Activated CD4-positive, alpha-beta T cell treated with anti-CD3 and anti-CD28 coated beads, Interleukin-2, amount 50 U/mL, for 1 hour (primary cell): ENCODE measurements around the gene GPR158.

Experiments
- DNase-seq: peaks from one replicate; pipeline ENCODE4 v3.0.0-alpha.2; 2020

The GPR158 gene

DNA sequence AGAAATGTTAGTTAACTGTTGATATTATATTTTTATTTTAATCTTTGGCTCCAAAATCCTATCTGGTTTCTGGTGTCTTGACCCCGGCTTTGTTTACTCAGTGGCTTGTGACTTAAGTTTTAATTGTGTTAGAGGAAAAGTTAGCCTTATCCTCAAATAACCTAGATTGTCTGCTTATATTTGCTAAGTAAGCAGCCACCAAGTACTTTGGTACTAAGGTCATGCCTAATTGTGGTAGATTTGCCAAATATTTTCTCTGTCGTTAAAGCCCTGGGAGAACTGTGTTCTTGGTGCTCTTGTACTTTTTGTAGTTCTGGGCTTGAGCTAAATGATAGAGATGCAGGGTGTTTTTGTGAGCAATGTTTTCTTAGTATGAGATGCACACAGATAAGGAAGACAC, 34.8 kb downstream of the GPR158 start:
- DNase-seq: no peak

DNA sequence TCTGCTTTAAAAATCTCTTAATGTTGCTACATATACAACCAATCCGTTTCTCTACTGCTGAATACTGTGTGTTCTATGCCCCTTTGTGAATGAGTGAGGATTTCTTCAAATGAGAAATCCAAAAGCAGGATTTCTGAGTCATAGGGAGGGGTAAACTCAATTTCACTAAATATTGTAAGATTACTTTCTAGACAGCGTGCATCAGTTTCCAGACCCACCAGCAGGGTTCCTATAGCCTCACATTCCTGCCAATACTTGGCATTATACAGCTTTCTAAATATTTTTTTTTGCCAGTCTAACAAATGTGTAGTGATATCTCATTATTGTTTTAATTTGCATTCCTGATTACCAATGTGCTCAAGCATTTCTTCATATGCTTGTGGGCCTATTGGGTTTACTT, 35.5 kb downstream of the GPR158 start:
- DNase-seq: no peak

DNA sequence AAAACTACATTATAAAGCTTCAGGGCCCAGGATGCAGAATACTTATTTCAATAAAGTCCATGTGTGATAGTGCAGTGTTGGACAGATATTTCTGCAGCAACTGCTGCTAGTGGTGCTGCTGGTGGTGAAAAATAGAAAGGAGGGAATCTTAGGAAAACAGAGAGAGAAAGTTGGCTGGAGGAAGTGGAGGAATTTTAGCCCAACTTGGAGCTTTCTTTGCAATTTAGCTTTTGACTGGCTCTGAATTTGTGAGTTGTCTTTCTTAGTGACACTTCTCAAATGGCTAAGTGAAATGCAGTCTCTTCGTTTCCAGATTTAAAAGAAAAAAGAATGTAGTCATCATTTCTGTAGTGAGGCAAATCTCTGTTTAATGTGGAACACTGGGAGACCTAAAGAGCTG, 45.4 kb downstream of the GPR158 start:
- no peak for DNase-seq

DNA sequence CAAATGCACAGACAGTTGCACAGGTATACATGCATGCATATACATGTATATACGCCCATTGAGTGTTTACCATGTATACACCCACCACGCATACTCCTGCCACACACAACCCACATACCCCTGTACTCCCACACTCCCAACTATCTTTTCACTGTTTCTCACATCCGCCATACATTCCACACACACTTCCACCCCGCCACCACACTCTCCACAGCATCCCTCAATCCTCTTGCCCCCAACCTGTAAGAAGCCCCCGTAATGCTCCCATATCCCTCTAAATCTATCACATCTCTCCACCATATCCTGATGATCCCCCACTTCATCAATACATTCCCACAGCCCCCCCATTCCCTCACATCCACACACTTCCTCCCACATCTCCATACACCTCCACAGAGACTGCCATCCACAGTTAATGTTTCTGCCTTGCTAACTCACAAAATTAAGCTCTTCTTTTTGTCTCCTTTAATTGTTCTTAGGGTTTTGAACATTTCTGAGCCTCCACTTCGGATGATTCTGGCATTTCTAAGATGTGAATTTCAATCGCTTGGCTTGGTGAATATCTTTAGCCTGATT, 47.4 kb downstream of the GPR158 start:
- no peak for DNase-seq

GRCh38 chr10:25226775-25227682, 52.2 kb downstream of the GPR158 start:
- DNase-seq: no peak

- no peak for DNase-seq
Measured at GRCh38 chr10:25231751-25232150, 57.0 kb downstream of the GPR158 start.

- no peak for DNase-seq
Measured at GRCh38 chr10:25232204-25232603, 57.4 kb downstream of the GPR158 start.

DNA sequence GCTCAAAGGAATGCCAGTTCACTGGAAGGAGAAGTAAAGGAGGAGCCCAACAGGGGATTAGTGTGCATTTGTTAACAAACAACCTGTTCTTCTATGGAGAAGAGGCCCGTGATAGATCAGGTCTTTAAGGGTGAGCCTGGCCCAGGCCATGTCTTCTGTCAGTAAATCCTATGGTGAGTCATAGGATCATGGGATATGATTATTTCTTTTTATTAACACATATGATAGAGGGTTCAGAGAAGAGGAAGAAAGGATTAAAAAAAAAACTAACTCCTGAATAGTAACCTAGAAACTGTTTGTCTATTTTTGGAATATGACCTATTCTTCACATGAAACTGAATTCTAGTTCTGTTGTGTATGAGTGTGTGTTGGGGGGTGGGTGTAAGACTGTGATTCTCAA, 70.4 kb downstream of the GPR158 start:
- DNase-seq: no peak

GRCh38 chr10:25257646-25258045, 82.8 kb downstream of the GPR158 start:
- no peak for DNase-seq

DNA sequence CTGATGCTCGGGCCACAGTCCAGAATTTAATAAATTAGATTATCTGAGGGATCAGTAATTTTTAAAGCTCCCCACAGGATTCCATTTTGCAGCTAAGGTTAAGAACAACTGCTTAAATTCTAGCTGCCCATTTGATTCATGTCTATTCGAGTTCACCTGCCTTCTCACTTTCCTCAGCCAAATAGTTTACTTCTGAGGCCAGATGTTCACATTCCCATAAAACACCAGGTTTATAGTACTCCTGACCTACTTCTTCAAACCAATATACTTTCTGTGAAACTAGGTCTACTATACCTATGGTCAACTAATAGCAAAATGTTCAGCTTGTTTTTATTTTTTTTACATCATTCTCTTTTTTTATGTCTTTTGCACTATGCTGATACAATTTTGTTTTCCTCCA, 86.3 kb downstream of the GPR158 start:
- DNase-seq: no peak

DNA sequence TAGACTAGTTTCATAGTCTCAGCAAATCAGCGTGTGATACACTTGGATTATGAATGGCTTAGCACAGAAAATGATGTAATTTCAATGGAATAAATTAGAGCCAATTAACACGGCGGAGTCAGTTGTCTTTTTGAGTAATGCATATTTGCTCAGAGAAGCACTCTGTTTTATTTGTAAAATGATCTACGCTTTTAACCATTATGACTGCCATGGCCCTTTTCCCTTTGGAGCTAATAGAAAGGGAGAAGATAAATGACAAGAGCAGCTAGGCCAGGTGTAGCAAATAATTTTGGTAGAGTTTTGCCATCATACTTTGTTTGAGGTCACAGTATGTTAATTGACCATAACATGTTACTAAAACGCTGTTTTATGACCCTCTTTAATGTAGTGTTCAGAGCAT, 86.8 kb downstream of the GPR158 start:
- DNase-seq: no peak

GRCh38 chr10:25263931-25264330, 89.1 kb downstream of the GPR158 start:
- no peak for DNase-seq

DNA sequence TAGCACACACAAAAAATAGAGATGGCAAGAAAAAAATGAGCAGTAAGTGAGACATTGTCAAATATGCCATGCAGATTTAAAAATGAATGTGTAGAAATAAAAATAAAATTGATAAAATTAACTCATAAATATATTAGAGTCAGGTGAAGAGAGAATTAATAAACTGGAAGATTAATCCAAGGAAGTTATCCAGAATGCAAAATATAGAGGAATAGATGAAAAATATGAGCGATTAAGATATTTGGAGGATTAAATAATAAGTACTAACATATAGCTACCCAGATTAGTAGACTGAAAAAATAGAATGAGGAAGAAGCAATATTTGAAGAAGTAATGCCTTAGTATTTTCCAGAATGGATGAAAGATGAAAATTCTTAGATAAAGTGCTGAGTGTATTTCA, 103.4 kb downstream of the GPR158 start:
- no peak for DNase-seq

GRCh38 chr10:25280076-25280475, 105.3 kb downstream of the GPR158 start:
- no peak for DNase-seq

DNA sequence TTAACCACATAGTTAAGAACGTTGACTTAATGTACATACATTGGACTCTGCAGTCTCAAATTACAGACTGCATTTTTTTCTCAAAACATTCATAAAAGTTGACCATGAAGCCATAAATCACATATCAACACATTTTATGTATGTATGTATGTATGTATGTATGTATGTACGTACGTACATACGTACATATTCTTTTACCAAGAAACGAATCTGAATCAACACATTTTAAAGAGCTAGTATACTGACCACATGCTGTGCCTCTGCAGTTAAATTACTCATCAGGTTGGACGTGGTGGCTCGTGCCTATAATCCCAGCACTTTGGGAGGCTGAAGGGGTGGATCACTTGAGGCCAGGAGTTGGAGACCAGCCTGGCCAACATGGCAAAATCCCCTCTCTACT, 105.8 kb downstream of the GPR158 start:
- no peak for DNase-seq

GRCh38 chr10:25285809-25286208, 111.0 kb downstream of the GPR158 start:
- DNase-seq: no peak

GRCh38 chr10:25288181-25288580, 113.4 kb downstream of the GPR158 start:
- no peak for DNase-seq

DNA sequence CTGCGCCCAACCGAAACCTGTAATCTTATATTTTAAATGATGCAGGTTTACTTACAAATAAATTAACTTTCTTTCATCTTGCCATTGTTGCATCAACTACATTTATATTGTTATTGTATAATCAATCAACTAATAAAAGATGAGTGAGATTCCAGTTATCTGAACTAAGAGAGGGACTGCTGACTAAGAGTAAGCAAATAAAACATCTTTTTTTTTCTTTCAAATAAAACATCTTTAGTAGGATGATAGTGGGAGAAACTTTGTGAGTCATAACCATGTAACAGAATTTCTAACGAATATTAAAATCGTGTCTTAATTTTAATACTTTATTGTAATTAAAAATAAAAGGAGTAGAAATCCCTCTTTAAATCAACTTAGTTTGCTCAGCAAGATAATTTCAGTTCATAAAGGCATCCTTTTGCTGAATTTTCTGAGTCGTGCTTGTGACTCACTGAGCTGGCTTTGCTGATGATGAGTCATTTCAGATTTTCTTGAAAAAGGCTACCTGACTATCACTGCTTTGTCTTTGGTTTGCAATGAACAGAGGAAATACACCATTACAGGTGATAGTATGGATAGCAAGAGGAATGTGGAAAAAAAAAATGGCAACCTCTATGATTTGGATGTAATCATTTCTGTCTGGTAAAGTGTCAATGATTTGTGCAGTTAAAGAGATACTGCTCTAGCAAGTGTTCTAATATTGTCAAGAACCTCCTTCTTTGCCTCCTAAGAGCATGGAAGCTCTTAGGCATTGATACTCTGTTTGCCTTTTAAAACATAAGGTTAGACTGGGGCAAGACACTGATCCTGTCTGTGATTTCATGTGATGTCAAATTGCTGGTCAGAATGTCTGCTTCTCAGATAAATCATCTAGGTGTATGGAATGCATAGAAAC, 119.5 kb downstream of the GPR158 start:
- DNase-seq: no peak

GRCh38 chr10:25296324-25296723, 121.5 kb downstream of the GPR158 start:
- DNase-seq: no peak

GRCh38 chr10:25297466-25297865, 122.7 kb downstream of the GPR158 start:
- no peak for DNase-seq

DNA sequence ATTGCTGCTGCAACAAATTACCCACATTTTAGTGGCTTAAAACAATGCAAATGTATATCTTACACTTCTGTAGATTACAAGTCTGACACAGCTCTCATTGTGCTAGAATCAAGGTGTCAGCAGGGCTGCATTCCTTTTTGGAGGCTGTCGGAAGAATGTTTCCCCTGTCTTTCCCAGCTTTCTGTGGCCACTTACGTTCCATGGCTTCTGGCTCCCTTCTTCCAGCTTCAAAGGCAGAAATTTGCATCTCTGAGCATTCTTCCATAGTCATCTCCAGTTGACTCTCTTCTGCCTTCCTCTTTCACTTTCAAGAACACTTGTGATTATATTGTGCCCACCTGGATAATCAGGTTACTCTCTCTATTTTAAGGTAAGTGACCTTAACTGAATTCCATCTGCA, 125.3 kb downstream of the GPR158 start:
- DNase-seq: no peak

- DNase-seq: no peak
Measured at GRCh38 chr10:25304606-25305005, 129.8 kb downstream of the GPR158 start.

- DNase-seq: no peak
Measured at GRCh38 chr10:25306386-25306785, 131.6 kb downstream of the GPR158 start.

DNA sequence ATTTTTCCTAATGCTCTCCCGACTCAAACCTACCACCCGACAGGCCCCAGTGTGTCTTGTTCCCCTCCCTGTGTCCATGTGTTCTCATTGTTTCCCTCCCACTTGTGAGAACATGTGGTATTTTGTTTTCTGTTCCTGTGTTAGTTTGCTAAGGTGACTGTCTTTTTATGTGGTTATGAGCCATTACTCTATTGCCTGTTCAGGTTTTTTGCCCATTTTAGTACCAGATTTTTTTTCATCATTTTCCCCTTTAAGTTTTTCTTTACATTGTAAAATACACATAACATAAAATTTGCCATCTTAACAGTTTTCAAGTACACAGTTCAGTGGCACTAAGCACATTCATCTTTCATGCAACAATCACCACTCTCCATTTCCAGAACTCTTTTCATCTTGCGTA, 133.5 kb downstream of the GPR158 start:
- no peak for DNase-seq
